Stimulated activated CD4-positive, alpha-beta T cell treated with anti-CD3 and anti-CD28 coated beads, TNF-alpha, amount 100 ng/mL, for 4 hours (primary cell): Measurements from ENCODE around the gene SNAP29.
A peak's percentile ranks its signal among the peaks of the same experiment; 100 is the strongest.
"Not testable (repeated sequence)": the region's sequence is repeated elsewhere in the genome, so short reads cannot be mapped to it uniquely, and the experiment has no call there.

Source experiments
- DNase-seq, 3 experiments: peaks; one replicate each; pipeline ENCODE4 v3.0.0-alpha.2; 2020; ENCODE audit warnings: low read depth in 3 of 3

Gene SNAP29

GRCh38 chr22:20858615-20859416, at the start of gene SNAP29, which contains the start of gene PI4KA:
Gene SNAP29 (plus strand): TSS chr22:20859007. CDS start chr22:20859111, 104 bp downstream.
Gene PI4KA (minus strand): TSS chr22:20858811. CDS start chr22:20858725, 86 bp downstream.
- DNase-seq, result peak; percentile 92 to 95 (median 94)

GRCh38 chr22:20809538-20810185, 49.1 kb upstream of the SNAP29 start:
- no peak for DNase-seq

GRCh38 chr22:20810645-20811044, 48.2 kb upstream of the SNAP29 start:
- DNase-seq, result no peak

GRCh38 chr22:20811171-20811570, 47.6 kb upstream of the SNAP29 start:
- no peak for DNase-seq

GRCh38 chr22:20811971-20812660, 46.7 kb upstream of the SNAP29 start:
- no peak for DNase-seq

GRCh38 chr22:20813056-20813455, 45.8 kb upstream of the SNAP29 start:
- no peak for DNase-seq

- DNase-seq, result no peak
Observed at GRCh38 chr22:20814221-20814808, 44.5 kb upstream of the SNAP29 start.

GRCh38 chr22:20815477-20816050, 43.2 kb upstream of the SNAP29 start:
- no peak for DNase-seq

- DNase-seq, result no peak
Observed at GRCh38 chr22:20816559-20816958, 42.2 kb upstream of the SNAP29 start.

- DNase-seq, result no peak
Observed at GRCh38 chr22:20818471-20818870, 40.3 kb upstream of the SNAP29 start.

GRCh38 chr22:20819471-20819870, 39.3 kb upstream of the SNAP29 start:
- DNase-seq, result no peak

GRCh38 chr22:20821717-20822239, 37.0 kb upstream of the SNAP29 start:
- not testable (repeated sequence) for DNase-seq

GRCh38 chr22:20822240-20822639, 36.6 kb upstream of the SNAP29 start:
- DNase-seq, result no peak

- no peak for DNase-seq
Observed at GRCh38 chr22:20823264-20823663, 35.5 kb upstream of the SNAP29 start.

GRCh38 chr22:20825216-20825615, 33.6 kb upstream of the SNAP29 start:
- not testable (repeated sequence) for DNase-seq

GRCh38 chr22:20825624-20826023, 33.2 kb upstream of the SNAP29 start:
- no peak for DNase-seq

GRCh38 chr22:20826373-20827152, 32.2 kb upstream of the SNAP29 start:
- DNase-seq, result not testable (repeated sequence)

GRCh38 chr22:20829491-20830134, 29.2 kb upstream of the SNAP29 start:
- DNase-seq, result no peak

- no peak for DNase-seq
Observed at GRCh38 chr22:20833225-20833665, 25.6 kb upstream of the SNAP29 start.

GRCh38 chr22:20834206-20834605, 24.6 kb upstream of the SNAP29 start:
- DNase-seq, result no peak
